ENCODE results near the gene NTRK1. TPM values are rescaled to one million over a fixed set of nuclear protein-coding genes. Genes with fewer than 3 reads are reported as not detected.

The NTRK1 gene
- total and polyA plus RNA-seq, 8 donors = 0.20 to 1.1 (median 0.49) TPM

GRCh38 chr1:156828400-156829124, 32.1 kb upstream of the NTRK1 start:
- ATAC-seq (no peak), FAIRE-seq (no peak), DNase-seq (peak in 1 of 6 donors; percentile 34)
- Histone ChIP-seq H3K27me3 (no peaks in the 10 kb centered on the region), H3K36me3 (no peaks in the 10 kb centered on the region), H3K4me1 (no peaks in the 10 kb centered on the region), H3K9me3 (no peaks in the 10 kb centered on the region), H3K27ac (no peak overlapping the region), H3K4me3 (no peak overlapping the region)
- TF ChIP-seq, protein P1, sequence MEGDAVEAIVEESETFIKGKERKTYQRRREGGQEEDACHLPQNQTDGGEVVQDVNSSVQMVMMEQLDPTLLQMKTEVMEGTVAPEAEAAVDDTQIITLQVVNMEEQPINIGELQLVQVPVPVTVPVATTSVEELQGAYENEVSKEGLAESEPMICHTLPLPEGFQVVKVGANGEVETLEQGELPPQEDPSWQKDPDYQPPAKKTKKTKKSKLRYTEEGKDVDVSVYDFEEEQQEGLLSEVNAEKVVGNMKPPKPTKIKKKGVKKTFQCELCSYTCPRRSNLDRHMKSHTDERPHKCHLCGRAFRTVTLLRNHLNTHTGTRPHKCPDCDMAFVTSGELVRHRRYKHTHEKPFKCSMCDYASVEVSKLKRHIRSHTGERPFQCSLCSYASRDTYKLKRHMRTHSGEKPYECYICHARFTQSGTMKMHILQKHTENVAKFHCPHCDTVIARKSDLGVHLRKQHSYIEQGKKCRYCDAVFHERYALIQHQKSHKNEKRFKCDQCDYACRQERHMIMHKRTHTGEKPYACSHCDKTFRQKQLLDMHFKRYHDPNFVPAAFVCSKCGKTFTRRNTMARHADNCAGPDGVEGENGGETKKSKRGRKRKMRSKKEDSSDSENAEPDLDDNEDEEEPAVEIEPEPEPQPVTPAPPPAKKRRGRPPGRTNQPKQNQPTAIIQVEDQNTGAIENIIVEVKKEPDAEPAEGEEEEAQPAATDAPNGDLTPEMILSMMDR (IDR thresholded peaks at IDR 0.05) = no peak
- WGBS, 2 donors = 61 to 70% methylated on average over 18 of the region's 18 CpGs
- intact Hi-C loops (cut with DNase I) = no loop called here

DNA sequence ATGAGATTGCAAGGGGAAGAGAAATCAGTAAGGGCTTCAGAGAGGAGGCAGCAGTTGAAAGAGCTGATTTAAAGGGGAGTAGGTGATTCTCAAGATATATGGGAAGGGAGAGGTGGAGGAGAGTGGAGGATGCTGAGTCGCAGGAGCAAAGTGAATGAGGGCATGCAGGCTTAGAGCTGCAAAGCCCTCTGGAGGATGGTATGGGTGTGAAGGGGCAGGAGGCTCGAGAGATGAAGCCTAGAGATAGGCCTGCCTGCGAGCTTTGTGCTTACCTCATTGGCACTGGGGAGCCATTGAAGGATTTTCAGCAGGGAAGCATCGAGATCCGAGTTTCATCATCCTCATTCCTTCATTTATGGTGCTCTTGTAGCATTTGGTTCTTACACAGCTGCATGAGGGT, 28.2 kb upstream of the NTRK1 start:
- FAIRE-seq = no peak
- no peaks in the 10 kb centered on the region for H3K4me1 ChIP-seq
- DNase-seq = no peak
- no peak for ATAC-seq
- no peaks in the 10 kb centered on the region for H3K9me3 ChIP-seq
- H3K27me3 ChIP-seq = no peaks in the 10 kb centered on the region
- H3K36me3 ChIP-seq = no peaks in the 10 kb centered on the region
- WGBS, 2 donors = 48 to 57% methylated on average over 5 of the region's 5 CpGs
- TF ChIP-seq, protein P1 (IDR thresholded peaks at IDR 0.05) = no peak
- intact Hi-C loops (cut with DNase I) = no loop called here
- no peak overlapping the region for H3K27ac ChIP-seq
- no peak overlapping the region for H3K4me3 ChIP-seq

GRCh38 chr1:156833603-156834002, 27.1 kb upstream of the NTRK1 start:
- TF ChIP-seq, protein P1 (IDR thresholded peaks at IDR 0.05) = no peak
- Histone ChIP-seq H3K27me3 (peaks cover 0 to 4% (median 0%) of the 10 kb centered on the region in 4 donors), H3K9me3 (no peaks in the 10 kb centered on the region), H3K27ac (no peak overlapping the region), H3K4me1 (no peaks in the 10 kb centered on the region), H3K36me3 (no peaks in the 10 kb centered on the region), H3K4me3 (no peak overlapping the region)
- FAIRE-seq (no peak), ATAC-seq (peak in 1 of 4 donors; percentile 47), DNase-seq (no peak)
- intact Hi-C loops (cut with DNase I) = no loop called here
- WGBS, 2 donors = 37 to 43% methylated on average over 2 of the region's 2 CpGs

- WGBS, 2 donors = 52 to 68% methylated on average over 3 of the region's 3 CpGs
- intact Hi-C loops (cut with DNase I) = no loop called here
- Histone ChIP-seq H3K9me3 (no peaks in the 10 kb centered on the region), H3K36me3 (no peaks in the 10 kb centered on the region), H3K4me1 (no peaks in the 10 kb centered on the region), H3K27ac (no peak overlapping the region), H3K4me3 (no peak overlapping the region), H3K27me3 (peaks cover 0 to 4% (median 0%) of the 10 kb centered on the region in 4 donors)
- FAIRE-seq (no peak), DNase-seq (no peak), ATAC-seq (no peak)
- TF ChIP-seq, protein P1 (IDR thresholded peaks at IDR 0.05) = no peak
Observed at GRCh38 chr1:156834322-156834721, 26.3 kb upstream of the NTRK1 start.

DNA sequence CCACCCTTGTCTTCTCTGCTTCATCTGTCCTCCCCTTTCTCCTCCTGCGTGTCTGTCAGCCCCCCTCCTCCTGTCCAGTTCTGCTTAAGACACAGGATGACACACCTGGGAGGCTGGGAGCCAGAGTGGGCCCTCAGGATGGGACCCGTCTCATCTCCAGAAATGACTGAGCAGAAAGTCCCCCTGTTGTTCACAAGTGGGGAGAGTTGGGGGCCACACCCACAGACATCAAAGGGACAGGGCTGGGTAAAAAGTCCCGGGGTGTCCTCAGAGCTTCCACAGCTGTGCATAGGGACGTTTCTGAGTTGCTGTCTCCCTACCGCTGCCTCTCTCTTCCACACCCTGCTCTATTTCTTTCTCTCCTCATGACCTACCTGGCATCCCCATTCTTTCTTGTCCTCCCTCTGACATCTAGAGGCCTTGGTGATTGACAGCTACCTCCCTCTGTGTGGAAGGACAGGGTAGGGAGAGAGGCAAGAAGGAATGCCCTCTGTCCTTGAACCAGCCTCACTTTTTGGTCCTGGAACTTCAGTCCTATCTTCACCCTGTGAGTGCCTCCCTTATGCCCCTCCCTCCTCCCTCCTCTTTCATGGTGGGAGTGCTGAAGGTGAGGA, 24.5 kb upstream of the NTRK1 start:
- FAIRE-seq (no peak), DNase-seq (no peak), ATAC-seq (no peak)
- TF ChIP-seq, protein P1 (IDR thresholded peaks at IDR 0.05) = no peak
- Histone ChIP-seq H3K4me3 (no peak overlapping the region), H3K4me1 (no peaks in the 10 kb centered on the region), H3K27ac (no peak overlapping the region), H3K36me3 (no peaks in the 10 kb centered on the region), H3K9me3 (no peaks in the 10 kb centered on the region), H3K27me3 (peaks cover 0 to 4% (median 0%) of the 10 kb centered on the region in 4 donors)
- WGBS, 2 donors = 48 to 50% methylated on average over 5 of the region's 5 CpGs
- intact Hi-C loops (cut with DNase I) = no loop called here

Measured in pancreas (tissue), 10 donors.